Loucy (cell line): Measurements from ENCODE around the gene TOMM6.
"Not testable (repeated sequence)": the region's sequence is repeated elsewhere in the genome, so short reads cannot be mapped to it uniquely, and the experiment has no call there.

Experiments
- H2AFZ ChIP-seq: fragments of 200-600 bp; sonication (generic); 2 replicates; pipeline ENCODE4 v1.6.0; 2016; ENCODE audit warnings: antibody characterized with exemption, mild to moderate bottlenecking, low read length, moderate library complexity
- H3F3A ChIP-seq: fragments of 200-600 bp; 2 replicates; pipeline ENCODE4 v1.6.0; 2016; ENCODE audit warnings: antibody characterized with exemption, low read depth, mild to moderate bottlenecking
- H3K27me3 ChIP-seq: fragments of 200-600 bp; sonication (generic); 2 replicates; pipeline ENCODE4 v1.6.1; 2014; ENCODE audit warnings: low read length, mild to moderate bottlenecking; ENCODE audit not compliant: insufficient read depth, poor library complexity, severe bottlenecking
- H3K36me3 ChIP-seq: fragments of 200-600 bp; sonication (generic); 2 replicates; pipeline ENCODE4 v1.6.1; 2016; ENCODE audit warnings: low read length; ENCODE audit not compliant: insufficient read depth
- H3K4me1 ChIP-seq: fragments of 200-600 bp; sonication (generic); 2 replicates; pipeline ENCODE4 v1.5.1; 2014; ENCODE audit warnings: low read length, mild to moderate bottlenecking; ENCODE audit not compliant: insufficient read depth, poor library complexity, severe bottlenecking
- H3K4me2 ChIP-seq: fragments of 200-600 bp; sonication (generic); 2 replicates; pipeline ENCODE4 v1.6.0; 2014; ENCODE audit warnings: antibody characterized with exemption, low read length, low read depth, mild to moderate bottlenecking; ENCODE audit not compliant: poor library complexity, severe bottlenecking
- H3K4me3 ChIP-seq: fragments of 200-600 bp; sonication (generic); 2 replicates; pipeline ENCODE4 v1.5.1; 2014; ENCODE audit warnings: low read length, mild to moderate bottlenecking, mixed read lengths; ENCODE audit not compliant: poor library complexity, severe bottlenecking
- H3K79me2 ChIP-seq: fragments of 200-600 bp; sonication (generic); 2 replicates; pipeline ENCODE4 v1.6.1; 2014; ENCODE audit warnings: low read length; ENCODE audit not compliant: insufficient read depth
- H3K9ac ChIP-seq: fragments of 200-600 bp; sonication (generic); 2 replicates; pipeline ENCODE4 v1.6.0; 2014; ENCODE audit warnings: mild to moderate bottlenecking, low read depth, low read length, moderate library complexity; ENCODE audit not compliant: poor library complexity, severe bottlenecking
- H3K9me2 ChIP-seq: fragments of 200-600 bp; sonication (generic); replicated peaks from 2 replicates; pipeline ENCODE4 v1.6.1; 2016; ENCODE audit warnings: low read depth, low read length, mixed read lengths
- H3K9me3 ChIP-seq: fragments of 200-600 bp; sonication (generic); 2 replicates; pipeline ENCODE4 v1.6.1; 2014; ENCODE audit warnings: mild to moderate bottlenecking, antibody characterized with exemption, low read length, low read depth; ENCODE audit not compliant: insufficient read depth
- H4K20me1 ChIP-seq: fragments of 200-600 bp; sonication (generic); 2 replicates; pipeline ENCODE4 v1.6.0; 2014; ENCODE audit warnings: antibody characterized with exemption, low read length, mild to moderate bottlenecking; ENCODE audit not compliant: insufficient read depth, poor library complexity, severe bottlenecking
- CTCF ChIP-seq: fragments of 200-600 bp; sonication (generic); conservative IDR thresholded peaks from 2 replicates; pipeline ENCODE4 v1.5.1; 2014; ENCODE audit warnings: mild to moderate bottlenecking, antibody characterized with exemption, low read length
- EZH2phosphoT487 ChIP-seq: fragments of 200-600 bp; IDR thresholded peaks from 2 replicates; pipeline ENCODE4 v1.6.1; 2018; ENCODE audit warnings: antibody characterized with exemption, mild to moderate bottlenecking, moderate library complexity, borderline replicate concordance

TOMM6 gene

GRCh38 chr6:41801380-41801779 is 13.9 kb downstream of the TOMM6 start:
- Histone ChIP-seq H3K4me3 (no peak overlapping the region), H3K36me3 (peaks cover 68% of the 10 kb centered on the region; the same call in 1 of the 2 replicates), H3K4me2 (no peak overlapping the region), H4K20me1 (no peaks in the 10 kb centered on the region), H3K4me1 (no peaks in the 10 kb centered on the region), H3K27me3 (no peaks in the 10 kb centered on the region), H3K9ac (no peak overlapping the region), H2AFZ (no peak overlapping the region), H3K79me2 (no peaks in the 10 kb centered on the region), H3K9me2 (no peaks in the 10 kb centered on the region), H3F3A (no peaks in the 10 kb centered on the region), H3K9me3 (no peaks in the 10 kb centered on the region)
- TF ChIP-seq CTCF (peak; percentile 52), EZH2phosphoT487 (no peak)

GRCh38 chr6:41805830-41806774 is 18.6 kb downstream of the TOMM6 start:
- Histone ChIP-seq H3K27me3 (no peaks in the 10 kb centered on the region), H3K9me3 (no peaks in the 10 kb centered on the region), H2AFZ (no peak overlapping the region), H3K9me2 (no peaks in the 10 kb centered on the region), H3K79me2 (no peaks in the 10 kb centered on the region), H3K9ac (no peak overlapping the region), H3K36me3 (peaks cover 34% of the 10 kb centered on the region; the same call in 1 of the 2 replicates), H3K4me3 (no peak overlapping the region), H3F3A (no peaks in the 10 kb centered on the region), H4K20me1 (no peaks in the 10 kb centered on the region), H3K4me2 (no peak overlapping the region), H3K4me1 (no peaks in the 10 kb centered on the region)
- TF ChIP-seq CTCF (no peak), EZH2phosphoT487 (no peak)

- no peak overlapping the region for H3K4me2 ChIP-seq
- H3F3A ChIP-seq: no peaks in the 10 kb centered on the region
- TF ChIP-seq EZH2phosphoT487 (no peak), CTCF (no peak)
- no peaks in the 10 kb centered on the region for H3K4me1 ChIP-seq
- H3K9ac ChIP-seq: no peak overlapping the region
- H3K9me2 ChIP-seq: no peaks in the 10 kb centered on the region
- H3K27me3 ChIP-seq: no peaks in the 10 kb centered on the region
- H3K9me3 ChIP-seq: no peaks in the 10 kb centered on the region
- H3K36me3 ChIP-seq: peaks cover 6% of the 10 kb centered on the region; the same call in 1 of the 2 replicates
- no peaks in the 10 kb centered on the region for H4K20me1 ChIP-seq
- no peak overlapping the region for H2AFZ ChIP-seq
- no peak overlapping the region for H3K4me3 ChIP-seq
- H3K79me2 ChIP-seq: no peaks in the 10 kb centered on the region
Observed at GRCh38 chr6:41811095-41811494, 23.6 kb downstream of the TOMM6 start.

- H3K9ac ChIP-seq, H3K4me2 ChIP-seq, H3K79me2 ChIP-seq, H3K9me3 ChIP-seq, H3K9me2 ChIP-seq, H2AFZ ChIP-seq, H3K4me1 ChIP-seq, H4K20me1 ChIP-seq, H3K27me3 ChIP-seq, H3K4me3 ChIP-seq, H3K36me3 ChIP-seq, H3F3A ChIP-seq: not testable (repeated sequence)
Observed at GRCh38 chr6:41811946-41812345, 24.5 kb downstream of the TOMM6 start.
